Cardiac fibroblast (primary cell): ENCODE data around the gene OR51B2.
A peak's percentile ranks its signal among the peaks of the same experiment; 100 is the strongest.
"Not testable (repeated sequence)": the region's sequence is repeated elsewhere in the genome, so short reads cannot be mapped to it uniquely, and the experiment has no call there.

ENCODE experiments used
- DNase-seq, 2 donors: peaks; one replicate each; pipeline versions ENCODE4 v3.0.0 to v3.0.0-alpha.2; 2010; ENCODE audit warnings: low read depth in 2 of 2
- H3K4me3 ChIP-seq, 2 donors: replicated peaks in 1 of 2; 1 replicate in 1 of 2; 2 replicates in 1 of 2; pipeline ENCODE4 v1.5.1; 2011; ENCODE audit warnings: low read depth in 2 of 2, low read length in 2 of 2, mild to moderate bottlenecking in 2 of 2, moderate library complexity in 1 of 2
- CTCF ChIP-seq: IDR thresholded peaks from one replicate; pipeline ENCODE4 v1.5.1; 2011; ENCODE audit warnings: low read depth, mild to moderate bottlenecking, low read length, inconsistent platforms

The OR51B2 gene

GRCh38 chr11:5324197-5324596 lies at the start of gene OR51B2:
Gene OR51B2 (minus strand): TSS chr11:5324297. CDS start chr11:5324297, 0 bp downstream.
- no peak within 1 kb of the TSS for H3K4me3 ChIP-seq
- TF ChIP-seq CTCF: no peak
- no peak for DNase-seq

- DNase-seq: peak; percentile 64 to 72
Observed at GRCh38 chr11:5369789-5370188, 45.7 kb upstream of the OR51B2 start.

GRCh38 chr11:5368502-5369043 lies 44.5 kb upstream of the OR51B2 start:
- H3K4me3 ChIP-seq: no peak overlapping the region
- TF ChIP-seq CTCF: no peak
- no peak for DNase-seq

More at GRCh38 chr11:5369789-5370188, 45.7 kb upstream of the OR51B2 start:
- peak; percentile 50 for TF ChIP-seq CTCF
- H3K4me3 ChIP-seq: no peak overlapping the region

GRCh38 chr11:5367448-5368074 lies 43.5 kb upstream of the OR51B2 start:
- peak; percentile 91 to 92 for DNase-seq
- TF ChIP-seq CTCF: no peak
- no peak overlapping the region for H3K4me3 ChIP-seq

- TF ChIP-seq CTCF: no peak
- peak; percentile 19 to 39 for DNase-seq
- H3K4me3 ChIP-seq: no peak overlapping the region
Observed at GRCh38 chr11:5366856-5367255, 42.8 kb upstream of the OR51B2 start.

GRCh38 chr11:5366365-5366764 lies 42.3 kb upstream of the OR51B2 start:
- peak; percentile 12 for TF ChIP-seq CTCF
- DNase-seq: not testable (repeated sequence)

GRCh38 chr11:5364214-5364613 lies 40.1 kb upstream of the OR51B2 start:
- no peak for TF ChIP-seq CTCF
- no peak overlapping the region for H3K4me3 ChIP-seq
- DNase-seq: peak; percentile 65 to 90

More at GRCh38 chr11:5366365-5366764, 42.3 kb upstream of the OR51B2 start:
- H3K4me3 ChIP-seq: not testable (repeated sequence)
